Activated CD4-positive, alpha-beta T cell treated with anti-CD3 and anti-CD28 coated beads for 1 hour (primary cell): ENCODE results near the gene JAKMIP1.

Experiments used
- DNase-seq: peaks from one replicate; pipeline ENCODE4 v3.0.0-alpha.2; 2020

Gene JAKMIP1

DNA sequence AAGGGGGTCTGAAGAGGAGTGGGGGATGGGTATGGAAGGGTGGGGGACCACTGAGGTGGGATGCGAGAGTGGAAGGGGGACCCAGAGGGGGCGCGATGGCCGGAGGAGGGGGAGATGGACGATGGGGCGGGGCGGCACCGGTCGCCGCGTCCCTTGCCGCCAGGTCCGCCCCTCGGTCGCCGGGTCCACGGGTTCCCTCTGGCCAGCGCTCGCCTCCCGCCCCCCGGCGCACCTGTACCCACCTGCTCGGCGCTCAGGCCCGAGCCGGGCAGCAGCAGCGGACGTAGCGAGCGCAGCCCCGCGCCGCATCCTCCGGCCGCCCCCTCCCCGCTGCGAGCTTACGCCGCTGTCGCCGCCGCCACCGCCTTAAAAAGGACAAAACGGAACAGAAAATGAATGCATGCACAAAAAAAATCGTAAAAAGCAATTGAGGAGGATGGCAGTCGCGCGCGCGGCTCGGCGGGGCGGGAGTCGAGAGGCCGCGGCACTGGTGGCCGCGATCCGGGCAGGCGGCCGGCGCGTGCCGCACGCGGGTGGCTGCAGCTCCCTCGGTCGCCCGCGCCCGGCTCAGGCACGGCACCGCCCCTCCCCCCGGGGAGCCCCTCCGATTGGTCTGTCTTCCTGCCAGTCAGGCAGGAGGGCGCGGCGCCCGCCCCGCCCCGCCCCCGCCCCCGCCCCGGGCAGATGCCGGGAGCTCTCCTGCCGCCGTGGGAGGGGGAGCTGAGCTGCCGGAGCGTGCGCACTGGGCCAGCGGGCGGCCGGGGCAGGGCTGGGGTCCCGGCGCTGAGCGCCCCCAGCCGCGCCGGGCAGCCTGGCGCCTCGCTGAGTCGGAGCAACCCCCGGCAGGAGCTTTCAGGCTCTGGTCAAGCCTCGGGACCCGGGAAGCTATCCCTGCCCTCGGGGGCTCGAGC, at the start of gene JAKMIP1:
Gene JAKMIP1 (minus strand): TSS at position 539 of the 911 bp plus-strand sequence. CDS start 87,699 bp downstream, outside the sequence.
- peak; percentile 65 for DNase-seq

DNA sequence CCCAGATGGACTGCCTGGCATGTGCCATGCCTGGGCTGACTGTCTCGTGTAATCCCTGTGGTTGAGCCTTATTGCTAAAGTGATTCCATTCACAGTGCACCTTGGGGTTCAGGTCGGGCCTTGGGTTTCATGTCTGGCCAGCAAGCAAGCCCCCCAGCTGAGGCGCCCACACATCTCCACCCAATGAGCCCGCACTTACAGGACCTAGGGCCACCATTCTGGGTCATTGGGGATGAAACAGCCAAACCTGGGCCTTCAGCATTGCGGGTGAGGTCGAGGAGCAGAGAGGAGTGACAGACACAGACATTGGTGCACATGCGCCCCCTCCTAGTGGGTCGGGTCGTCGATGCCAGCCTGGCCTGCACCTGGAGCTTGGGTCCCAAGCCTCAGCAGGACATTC, 48.0 kb upstream of the JAKMIP1 start:
- DNase-seq: no peak

DNA sequence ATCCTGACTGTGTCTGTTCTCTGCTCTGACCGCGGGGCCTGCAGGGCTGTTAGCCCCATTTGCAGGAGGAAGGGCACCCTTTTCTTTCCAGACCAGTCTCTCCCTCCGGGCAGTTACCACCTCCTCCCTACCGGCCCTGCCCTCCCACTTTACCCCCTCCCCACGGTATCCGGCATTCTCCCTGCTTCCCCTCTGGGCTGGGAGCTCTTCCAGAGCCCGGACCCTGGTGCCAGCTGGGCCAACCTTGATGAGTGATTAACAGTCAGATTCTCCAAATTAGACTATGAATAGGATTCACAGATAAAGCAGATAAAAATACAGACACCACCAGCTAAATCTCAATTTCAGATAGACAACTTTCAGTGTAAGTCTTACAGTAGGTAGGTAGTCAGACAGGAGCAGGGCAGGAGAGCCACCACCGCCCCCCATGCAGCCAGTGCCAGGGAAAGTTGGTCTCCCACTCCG, 45.9 kb upstream of the JAKMIP1 start:
- no peak for DNase-seq

DNA sequence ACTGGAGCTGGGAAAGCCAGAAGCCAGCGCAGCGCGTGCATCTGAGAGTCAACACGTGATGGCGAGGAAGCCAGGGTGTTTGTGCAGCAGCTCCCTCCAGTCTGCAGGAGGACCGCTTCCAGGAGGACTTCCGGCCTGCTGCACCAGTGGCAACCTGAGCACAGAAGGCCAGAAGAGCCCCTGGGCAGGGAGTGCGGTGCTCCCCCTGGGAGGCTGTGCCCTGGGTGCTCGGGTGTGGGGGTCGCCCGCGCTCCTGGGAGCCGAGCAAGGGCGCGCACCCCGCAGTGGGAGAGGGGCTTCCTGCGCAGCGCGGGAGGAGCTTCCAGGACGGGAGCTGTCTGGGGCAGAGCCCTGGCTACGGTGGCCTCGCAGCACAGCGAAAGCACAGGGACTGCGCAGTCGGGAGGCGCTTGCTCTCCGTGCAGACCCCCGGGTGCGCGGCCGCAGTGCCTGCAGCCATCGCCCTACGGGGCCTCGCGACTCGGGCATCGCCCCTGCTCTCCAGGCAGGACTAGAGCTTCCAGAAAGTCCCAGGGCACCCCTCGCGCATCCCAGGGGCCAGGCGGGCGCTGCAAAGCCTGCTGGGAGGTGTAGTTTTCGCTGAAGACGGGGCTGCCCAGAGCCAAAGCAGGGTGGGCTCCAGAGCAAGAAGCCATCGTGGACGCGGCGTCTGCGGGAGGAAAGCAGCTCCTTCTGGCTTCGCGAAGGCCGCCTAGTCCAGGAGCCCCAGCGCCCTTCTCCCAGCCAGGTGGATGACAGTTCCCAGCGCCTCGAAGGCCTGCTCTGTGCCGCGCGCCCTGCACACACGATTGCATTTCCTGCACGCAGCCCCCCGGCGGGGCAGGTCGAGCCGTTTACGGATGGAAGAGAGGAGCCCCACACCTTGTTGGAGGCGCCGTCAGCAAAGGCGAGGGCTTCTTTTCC, 45.2 kb upstream of the JAKMIP1 start:
- no peak for DNase-seq

DNA sequence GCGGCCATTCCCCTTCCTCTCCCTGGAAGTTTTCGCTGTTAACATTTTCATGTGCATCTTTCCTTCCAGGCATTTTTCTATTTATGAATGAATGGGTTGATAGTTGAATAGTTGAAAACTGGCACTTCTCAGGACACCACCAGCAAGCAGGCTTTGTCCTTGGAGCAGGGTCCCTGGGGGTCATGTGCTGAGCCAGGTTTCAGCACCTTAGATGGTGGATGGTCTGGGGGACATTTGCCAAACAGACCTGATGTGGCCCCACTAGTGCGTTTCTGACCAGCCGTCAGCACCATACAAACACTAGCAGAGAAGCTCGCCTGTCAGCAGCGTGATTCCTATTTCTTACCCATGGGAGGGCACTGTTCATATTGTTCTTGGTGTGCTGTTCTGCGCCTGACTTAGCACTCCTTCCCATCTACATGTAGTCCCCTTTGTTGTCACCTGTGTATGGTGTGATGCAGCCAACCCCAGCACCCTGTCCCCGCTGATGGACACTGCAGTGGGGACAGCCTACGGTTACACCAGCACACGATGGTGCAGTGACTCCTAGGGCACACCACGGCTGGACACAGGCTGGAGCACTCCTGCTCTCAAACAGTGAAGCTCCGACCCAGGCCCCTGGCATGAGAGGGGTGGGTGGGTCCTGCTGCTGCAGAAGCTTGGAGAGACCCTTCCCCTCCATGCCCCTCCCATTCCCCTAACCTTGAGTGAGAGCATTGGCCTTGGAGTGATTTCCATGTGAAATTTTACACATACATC, 42.1 kb upstream of the JAKMIP1 start:
- DNase-seq: no peak

DNA sequence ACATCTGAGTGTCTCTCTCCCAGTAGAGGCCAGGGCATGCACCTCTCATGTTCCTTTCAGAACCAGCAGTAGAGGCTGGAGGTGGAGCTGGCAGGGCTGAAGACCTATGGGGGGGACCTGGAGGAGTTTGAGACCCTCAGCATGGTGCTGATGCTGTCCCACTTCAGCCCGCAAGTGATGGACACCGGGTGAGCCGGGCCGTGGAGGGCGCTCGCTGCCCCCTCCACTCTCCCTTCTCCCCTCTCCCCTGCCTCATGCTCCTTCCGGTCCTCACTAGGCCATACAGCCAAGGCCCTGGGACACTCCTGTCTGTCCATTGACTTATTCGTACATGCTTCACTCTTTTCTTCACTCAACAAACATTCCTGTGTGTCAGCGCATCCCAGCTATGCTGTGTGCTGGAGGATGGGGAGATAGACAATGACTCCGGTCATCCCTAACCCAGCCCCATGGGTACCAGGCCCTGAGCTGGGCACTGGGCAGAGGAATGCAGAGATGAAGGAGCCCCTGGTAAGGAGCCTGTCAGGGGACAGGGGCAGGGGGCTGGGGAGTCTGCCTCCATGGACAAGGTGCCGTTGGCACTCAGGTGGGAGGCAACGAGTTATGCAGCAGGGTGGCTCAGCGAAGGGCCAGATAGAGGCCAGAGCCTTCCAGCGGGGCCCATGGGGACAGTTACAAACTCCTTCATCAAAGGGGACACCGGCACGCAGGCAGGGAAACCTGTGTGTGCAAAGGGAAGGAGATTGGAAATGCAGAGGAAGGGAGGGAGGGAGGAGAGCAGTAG, 40.9 kb upstream of the JAKMIP1 start:
- no peak for DNase-seq

DNA sequence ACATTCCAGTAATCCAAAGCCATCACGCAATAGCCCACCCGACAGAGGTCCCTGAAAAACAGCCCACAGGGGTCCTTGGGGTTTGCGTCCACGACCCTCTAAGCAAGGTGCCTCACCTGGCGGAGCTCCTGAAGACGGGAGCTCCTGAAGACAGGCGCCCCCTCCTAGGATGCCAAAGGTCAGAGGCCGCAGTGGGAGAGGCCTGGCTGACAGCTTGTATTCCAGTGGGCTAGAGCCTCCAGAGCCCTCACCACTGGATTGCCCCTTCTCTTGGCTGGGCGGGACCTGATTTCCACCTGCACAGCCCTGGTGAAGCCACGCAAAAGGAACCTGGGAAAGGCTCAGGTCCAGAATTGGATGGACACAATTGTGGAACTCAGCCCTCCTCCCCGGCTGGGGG, 39.6 kb upstream of the JAKMIP1 start:
- DNase-seq: no peak

DNA sequence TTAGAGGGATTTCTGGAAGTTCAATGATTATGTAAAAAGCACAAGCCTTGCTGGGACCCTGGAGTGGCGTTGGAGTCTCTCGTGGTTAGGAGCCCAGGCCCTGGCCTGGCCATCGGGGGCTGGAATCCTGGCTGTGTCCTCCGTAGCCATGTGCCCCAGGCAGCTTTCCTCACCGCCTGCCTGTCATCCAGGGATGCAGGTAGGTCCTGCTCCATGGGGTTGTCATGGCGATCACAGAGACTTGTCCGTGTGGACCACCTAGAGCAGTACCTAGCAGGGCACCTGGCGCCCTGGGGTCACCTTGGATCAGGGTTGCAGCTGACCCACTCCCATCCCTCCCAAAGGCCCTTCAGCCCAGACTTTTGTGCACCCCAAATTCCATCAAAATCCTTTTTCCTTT, 39.1 kb upstream of the JAKMIP1 start:
- DNase-seq: no peak

DNA sequence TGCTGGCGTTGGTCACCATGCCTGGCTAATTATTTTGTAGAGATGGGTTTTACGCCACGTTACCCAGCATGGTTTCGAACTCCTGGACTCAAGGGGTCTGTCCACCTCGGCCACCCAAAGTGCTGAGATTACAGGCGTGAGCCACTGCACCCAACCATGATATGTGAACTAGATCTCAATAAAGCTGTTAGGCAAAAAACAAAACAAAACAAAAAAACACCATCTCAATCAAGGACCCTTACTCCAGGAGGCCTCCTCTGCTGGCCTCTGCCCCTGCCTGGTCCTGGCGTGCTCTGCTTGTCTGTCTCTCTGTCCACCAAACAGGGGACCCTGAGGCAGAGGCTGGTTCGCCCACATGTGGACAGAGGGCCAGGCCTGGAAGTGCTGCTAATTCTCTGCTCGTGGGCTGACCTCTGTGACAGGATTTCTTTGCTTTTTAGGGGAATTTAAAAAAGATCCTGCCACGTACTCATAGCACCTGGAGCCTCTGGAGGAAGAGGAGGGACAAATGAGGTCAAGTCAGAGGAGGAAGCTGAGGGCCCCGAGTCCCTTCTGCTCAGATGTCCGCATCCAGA, 36.6 kb upstream of the JAKMIP1 start:
- no peak for DNase-seq

DNA sequence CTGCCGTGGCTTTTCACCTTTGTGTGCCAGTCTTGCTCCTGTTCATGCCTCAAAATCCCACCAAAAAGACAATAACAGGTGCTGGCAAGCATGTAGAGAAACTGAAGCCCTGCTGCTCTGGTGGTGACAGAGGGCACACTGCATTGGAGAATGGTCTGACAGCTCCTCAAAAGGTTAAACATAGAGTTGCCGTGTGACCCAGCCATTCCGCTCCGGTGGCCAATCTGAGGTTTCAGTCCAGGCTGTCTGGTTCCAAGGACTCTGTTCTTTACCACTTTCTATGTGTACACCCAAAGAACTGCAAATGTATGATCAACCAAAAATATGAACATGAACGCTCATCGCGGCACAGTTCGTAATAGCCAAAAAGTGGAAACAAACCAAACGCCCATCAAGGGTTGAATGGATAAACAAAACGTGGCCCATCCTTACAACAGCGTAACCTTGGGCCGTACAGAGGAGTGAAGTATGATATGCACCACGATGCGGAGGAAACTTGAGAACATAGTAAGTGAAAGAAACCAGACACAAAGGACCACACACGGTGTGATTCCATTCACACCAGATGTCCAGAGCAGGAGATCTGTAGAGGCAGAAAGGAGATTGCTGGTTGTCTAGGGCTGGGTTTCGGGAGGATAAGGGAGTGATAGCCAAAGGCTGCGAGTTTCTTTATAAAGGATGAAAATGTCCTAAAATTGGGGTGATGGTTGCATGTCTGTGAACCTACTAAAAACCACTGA, 35.7 kb upstream of the JAKMIP1 start:
- DNase-seq: no peak

DNA sequence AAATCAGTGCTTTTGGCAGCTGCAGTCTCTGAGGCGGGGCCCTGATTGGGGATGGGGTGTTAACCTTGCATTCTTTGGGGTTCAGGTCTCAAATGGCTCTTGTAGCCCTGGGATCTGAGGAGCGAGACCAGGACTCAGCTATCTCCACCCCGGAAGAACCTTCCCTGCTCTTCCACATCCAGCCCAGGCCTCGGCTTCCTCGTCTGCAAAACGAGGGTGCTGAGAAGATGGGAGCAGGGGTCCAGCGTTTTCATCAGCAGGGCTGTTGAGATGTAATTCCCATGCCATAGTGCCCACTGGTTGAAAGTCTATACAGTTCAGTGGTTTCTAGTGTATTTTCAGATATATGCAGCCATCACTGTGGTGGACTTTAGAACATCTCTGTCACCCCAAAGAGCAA, 34.7 kb upstream of the JAKMIP1 start:
- DNase-seq: no peak

DNA sequence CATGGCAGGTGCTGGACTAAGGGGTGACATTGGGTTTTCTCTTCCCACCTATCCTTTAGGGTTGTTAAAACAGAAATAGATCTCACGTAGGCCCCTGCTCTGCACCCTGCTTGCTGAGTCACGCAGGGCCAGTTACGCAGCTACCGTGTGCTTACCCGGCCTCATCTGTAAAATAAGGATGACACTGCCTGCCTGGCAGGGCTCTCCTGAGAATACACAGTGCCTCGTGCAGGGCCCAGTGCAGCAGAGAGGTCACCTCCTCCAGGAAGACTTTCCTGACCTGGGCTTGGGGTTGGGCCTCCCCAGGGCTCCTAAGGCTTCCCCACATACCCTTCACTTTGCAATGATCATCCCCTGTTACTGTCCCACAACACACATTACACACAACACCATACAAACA, 33.6 kb upstream of the JAKMIP1 start:
- no peak for DNase-seq

DNA sequence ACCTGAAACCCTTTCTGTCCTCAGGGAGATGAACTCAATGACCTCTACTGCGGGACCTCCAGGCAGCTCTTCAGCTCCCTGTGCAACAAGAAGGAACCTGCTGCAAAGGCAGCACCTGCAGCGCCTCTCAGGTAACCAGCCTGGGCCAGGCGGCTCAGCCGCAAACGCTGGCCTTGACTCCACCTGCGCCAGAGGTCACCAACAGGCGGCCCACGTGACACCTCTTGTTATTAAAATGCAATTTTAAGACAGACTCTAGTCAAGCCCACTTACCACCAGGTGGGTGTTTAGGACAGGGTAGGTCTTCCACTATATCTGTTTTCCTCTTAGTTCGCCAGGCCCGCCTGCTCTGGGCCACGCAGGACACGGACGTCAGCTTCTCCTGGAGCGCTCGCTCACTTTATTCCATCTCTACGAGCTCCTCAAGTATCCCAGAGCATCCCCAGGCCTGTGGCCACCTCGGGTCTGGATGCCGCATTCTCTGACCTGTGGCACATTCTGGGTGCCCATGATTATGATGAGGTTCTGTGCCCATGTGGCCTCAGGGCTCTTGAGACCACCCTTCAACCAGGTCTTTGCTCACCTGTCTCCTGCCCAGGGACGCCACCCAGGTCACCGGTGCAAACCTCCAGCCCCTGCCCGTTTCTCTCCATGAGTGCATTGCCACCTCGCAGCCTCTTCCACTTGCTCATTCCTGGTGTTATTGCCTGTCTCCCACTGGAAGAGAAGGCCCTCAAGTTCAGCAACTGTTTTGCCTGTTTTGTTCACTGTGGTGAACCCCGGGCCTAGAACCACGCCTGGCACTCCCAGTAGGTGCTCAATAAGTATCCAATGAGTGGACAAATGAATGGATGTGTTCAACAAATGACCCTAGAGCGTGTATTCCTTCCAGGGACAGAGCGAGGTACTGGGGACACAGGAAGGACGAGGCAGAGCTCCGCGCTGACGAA, 32.8 kb upstream of the JAKMIP1 start:
- no peak for DNase-seq

DNA sequence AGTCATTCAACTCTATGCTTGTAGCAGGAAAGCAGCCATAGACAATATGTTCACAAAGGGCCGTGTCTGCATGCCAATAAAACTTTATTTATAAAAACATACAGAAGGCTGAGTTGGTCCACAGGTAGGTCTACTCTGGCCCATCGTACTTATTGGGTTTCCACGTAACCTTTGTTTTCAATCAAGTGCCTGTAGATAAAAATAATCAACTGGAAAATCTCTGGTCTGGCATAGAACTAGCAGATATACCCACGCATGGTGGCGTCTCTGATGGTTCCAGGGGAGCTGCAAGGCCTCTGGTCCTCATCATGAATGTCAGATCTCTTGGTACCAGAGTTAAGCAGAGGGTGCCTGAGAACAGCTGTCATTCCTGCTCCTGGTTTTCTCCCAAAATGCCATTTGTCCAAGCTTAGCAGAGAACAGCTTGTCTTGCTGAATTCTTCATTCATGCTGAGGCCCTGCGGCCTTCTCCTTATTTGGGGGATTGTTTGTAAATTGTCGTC, 31.4 kb upstream of the JAKMIP1 start:
- DNase-seq: no peak

DNA sequence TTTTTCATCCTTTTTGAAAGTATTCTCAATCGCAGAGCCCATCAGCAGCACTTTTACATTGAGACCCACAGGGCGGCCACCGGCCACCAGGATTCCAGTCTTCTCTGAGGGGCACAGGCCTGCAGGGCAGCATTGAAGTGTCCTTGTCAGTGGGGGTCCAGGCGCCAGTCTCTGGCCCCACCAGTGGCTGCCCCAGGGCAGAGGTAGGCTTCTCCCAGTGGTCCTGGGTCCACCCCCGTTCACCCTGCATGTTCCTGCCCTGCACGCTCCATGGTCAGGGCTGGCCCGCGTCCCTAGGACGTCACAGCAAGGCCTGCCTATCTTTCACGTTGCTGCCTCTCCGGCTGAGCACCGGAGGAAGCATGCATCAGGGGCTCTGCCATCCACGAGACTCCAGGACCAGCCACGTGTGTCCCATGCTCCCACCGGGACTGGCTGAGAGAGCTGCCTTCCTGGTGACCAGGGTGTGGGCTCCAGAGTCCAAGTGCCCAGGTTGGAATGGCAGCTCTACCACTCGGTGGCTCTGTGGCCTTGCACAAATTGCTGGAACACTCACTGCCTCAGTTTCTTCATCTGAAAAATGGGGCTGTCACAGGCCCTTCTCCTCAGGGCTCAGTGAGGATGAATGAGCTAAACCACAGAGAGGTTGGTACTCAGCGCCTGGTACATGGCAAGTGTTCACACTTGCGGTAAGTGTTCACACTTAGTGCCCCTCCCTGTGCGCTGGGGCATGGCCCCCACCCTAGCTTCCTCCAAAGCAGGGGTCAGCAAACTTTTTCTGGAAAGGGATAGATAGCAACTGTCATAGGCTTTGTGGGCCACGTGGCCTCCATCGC, 30.7 kb upstream of the JAKMIP1 start:
- no peak for DNase-seq

DNA sequence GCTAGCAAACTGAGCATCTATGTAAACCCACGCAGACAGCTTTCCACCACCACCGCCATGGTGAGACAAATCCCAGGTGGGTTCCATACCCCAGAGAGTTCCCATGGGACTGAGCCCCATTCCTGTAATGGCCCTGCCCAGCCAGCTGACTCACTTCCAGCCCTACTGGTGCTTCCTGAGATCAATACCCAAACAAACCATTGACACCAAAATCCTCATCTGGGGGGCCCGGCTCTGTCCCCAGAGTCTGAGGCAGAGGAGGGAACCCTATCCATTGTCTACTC, 30.1 kb upstream of the JAKMIP1 start:
- no peak for DNase-seq

DNA sequence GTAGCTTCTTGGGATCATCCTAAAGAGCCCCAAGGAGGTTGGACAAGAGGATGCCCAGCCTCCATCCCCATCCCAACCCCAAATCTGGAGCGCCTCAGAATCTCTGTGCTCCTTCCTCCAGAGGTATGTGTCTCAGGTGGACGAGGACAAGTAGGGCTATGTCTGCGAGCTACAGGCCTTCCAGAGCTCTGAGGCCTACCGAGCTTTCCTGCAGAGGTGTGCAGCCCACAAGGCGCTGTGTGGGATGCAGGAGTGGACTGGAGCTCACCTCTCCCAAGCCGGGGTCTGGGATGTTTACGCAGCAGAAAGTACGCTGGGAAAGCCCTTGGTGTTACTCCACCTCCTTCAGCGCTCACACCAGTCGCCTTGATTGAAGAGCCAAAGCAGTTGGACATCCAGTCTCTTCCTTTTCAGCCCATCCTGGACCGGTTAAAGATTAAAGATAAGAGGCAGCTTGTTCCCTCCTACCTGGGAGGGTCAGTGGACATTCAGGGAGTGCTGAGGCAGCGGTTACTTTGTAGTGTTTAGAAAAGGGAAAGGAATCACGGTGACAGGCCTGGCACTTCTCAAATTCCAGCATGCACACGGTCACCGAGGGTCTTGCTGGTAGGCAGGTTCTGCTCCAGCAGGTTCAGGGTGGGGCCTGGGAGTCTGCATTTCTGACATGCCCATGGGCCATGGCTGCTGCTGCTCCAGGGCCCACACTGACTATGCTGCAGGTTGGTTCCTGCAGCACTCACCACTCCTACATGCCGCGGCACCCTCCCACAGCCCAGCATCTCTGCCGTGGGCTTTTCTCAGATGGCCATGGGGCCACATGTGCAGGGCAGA, 29.5 kb upstream of the JAKMIP1 start:
- DNase-seq: no peak

DNA sequence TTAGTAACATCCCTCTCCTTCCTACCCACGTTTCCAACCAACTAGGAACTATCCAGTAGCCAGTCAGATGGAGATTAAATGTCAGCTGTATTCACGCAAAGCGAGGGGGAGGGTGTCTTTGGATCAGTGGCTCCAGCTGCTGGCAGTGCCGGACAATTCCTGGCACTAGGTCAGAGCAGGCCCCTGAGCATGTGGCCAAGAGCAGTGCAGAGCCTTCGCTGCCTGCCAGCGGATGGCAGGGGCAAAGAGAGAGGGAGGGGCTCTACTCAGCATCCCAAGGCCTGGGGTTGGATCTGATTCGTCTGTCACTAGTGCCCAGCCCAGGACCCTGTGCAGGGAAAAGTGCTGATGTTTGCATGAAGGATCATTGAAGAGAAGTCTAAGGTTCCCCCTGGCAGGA, 28.7 kb upstream of the JAKMIP1 start:
- DNase-seq: no peak
